GM19467 (cell line): ENCODE results near the gene NELL2.

Experiments
- ATAC-seq: cut with Tn5 transposase; IDR thresholded peaks from one replicate; pipeline ENCODE4 v1.9.1; 2021; ENCODE audit warnings: mild to moderate bottlenecking, moderate library complexity; ENCODE audit not compliant: unreplicated experiment

Gene NELL2

DNA sequence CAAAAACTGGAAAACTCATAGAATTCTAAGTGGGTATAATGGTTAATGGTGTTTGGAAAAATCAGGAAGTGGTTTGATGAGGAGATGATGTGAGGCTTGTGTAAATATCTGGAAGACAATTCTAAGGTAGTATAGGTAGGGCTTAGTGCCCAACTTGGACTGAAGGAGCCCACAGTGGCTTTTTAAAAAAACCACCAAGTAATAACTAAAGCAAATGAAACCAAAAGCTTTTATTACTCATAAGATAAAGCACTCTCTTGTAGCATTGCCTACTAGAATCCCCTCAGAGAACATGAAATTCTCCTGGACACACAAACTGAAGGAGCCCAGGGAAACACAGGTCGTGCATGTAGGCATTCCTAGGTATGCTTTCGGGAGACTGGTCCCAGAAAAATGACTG lies 324.5 kb downstream of the NELL2 start:
- ATAC-seq: no peak

GRCh38 chr12:44550377-44550776 lies 325.7 kb downstream of the NELL2 start:
- no peak for ATAC-seq

- no peak for ATAC-seq
These were observed 330.1 kb downstream of the NELL2 start for GRCh38 chr12:44546060-44546459.

DNA sequence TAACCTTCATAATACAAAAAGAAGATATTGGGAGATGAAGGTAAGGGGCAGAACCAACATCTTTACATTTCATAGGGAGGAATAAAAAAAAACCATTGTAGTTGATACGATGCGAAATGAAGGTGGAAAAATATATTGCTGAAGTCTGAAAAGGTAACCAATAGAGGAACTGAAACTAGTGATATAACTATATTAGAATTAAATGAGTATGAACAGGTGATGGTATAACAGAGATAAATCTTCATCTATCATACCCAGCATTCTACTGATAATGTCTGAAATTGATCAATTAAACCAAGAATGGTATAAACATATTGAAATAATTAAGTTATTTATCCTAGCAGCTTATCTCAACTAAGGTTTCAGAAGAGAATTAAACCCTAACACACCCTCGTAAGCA lies 332.1 kb downstream of the NELL2 start:
- no peak for ATAC-seq

- ATAC-seq: no peak
These were observed 333.4 kb downstream of the NELL2 start for GRCh38 chr12:44542716-44543115.

- ATAC-seq: no peak
These were observed 338.8 kb downstream of the NELL2 start for GRCh38 chr12:44537354-44537753.

GRCh38 chr12:44532940-44533339 lies 343.2 kb downstream of the NELL2 start:
- no peak for ATAC-seq

DNA sequence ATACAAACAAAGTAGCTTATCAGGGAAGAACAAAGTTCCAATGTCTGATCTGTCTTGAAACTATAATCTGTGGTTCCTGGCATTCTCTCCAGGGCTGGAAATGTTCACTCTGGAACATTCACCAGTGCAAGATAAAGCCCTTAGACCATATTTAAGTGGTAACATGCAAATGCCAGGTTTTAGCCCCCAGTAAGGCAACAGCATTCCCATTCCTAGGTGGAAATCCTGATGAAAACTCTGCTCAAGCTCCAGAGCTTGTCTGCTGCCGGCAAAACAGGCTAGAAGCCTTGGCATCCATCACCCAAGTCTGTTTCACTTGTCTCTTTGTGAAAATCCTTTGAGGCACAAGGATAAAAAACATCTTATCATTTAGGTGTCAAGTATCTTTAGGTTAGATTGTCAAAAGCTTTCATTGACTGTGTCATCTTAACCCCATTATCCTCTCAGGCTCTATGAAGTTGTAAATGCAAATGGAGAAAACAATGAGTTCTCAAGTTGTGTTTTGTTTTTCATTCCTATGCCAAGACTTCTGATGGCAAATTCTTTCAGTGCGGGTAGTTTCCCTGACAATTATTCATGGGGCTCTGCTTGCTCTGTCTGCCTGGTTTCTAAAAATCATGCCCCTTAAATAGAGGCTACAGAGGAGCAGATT lies 344.7 kb downstream of the NELL2 start:
- ATAC-seq: no peak

DNA sequence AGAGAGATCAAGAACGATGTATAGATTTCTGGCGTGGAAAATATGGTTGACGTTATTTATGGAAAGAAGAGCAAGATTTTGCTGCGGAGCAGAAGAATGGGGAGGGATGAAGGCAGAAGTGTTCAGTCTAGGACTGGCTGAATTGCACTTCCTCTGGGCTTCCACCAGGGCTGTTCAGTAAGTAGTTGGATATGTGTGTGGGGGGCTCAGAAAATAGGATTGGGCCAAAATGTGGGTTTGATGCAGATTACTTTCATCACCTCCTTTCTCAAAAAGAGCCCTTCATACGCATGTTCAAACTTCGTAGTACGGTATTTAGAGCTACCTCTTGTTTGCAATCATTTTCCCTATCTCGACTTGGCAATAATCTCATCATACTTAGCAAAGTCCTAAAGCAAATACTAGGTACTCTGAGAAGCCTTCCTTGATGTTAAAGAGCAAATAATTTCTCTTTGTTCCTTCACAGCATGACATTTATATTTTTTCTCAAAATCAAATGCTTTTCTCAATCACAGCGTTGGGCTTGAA lies 349.4 kb downstream of the NELL2 start:
- no peak for ATAC-seq

GRCh38 chr12:44525806-44526654 lies 350.1 kb downstream of the NELL2 start:
- no peak for ATAC-seq

GRCh38 chr12:44523828-44524227 lies 352.3 kb downstream of the NELL2 start:
- no peak for ATAC-seq

GRCh38 chr12:44521702-44522101 lies 354.4 kb downstream of the NELL2 start:
- no peak for ATAC-seq

GRCh38 chr12:44519931-44520330 lies 356.2 kb downstream of the NELL2 start:
- no peak for ATAC-seq

DNA sequence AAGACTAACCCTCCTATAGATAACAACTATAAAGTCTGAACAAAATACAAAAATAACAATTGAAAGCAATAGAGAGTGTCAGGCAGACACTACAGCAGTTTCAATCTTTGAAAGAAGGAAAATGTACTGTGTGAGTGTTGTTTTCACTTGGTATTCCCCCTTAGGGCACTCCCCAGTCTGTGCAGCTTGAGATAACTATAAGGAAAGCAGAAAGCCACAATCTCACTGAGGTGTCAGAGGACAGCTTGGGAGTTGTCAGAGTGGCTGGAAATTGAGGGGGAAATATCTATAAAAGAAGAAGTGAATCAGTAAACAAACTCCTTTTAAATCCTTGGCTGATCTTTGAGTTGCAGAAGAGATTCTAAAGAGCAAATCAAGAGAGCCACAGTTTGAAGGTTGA lies 364.8 kb downstream of the NELL2 start:
- ATAC-seq: no peak

GRCh38 chr12:44510510-44510909 lies 365.6 kb downstream of the NELL2 start:
- no peak for ATAC-seq

GRCh38 chr12:44510076-44510475 lies 366.0 kb downstream of the NELL2 start:
- no peak for ATAC-seq

DNA sequence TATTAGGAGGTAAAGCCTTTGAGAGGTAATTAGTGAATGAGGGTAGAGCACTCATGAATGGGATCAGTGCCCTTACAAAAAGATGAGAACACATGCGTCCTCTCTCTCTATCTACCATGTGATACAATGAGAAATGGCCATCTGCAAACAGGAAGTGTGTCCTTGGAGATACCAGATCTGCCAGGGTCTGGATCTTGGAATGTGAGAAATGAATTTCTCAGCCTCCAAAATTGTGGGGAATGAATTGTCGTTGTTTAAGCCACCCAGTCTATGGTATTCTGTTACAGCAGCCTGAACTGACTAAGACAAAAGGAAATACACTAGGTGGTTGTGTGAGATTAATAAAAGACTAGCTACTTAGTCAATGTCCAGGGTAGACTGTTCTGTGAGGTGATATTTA lies 366.6 kb downstream of the NELL2 start:
- ATAC-seq: no peak

- no peak for ATAC-seq
These were observed 368.7 kb downstream of the NELL2 start for GRCh38 chr12:44507461-44507860.

DNA sequence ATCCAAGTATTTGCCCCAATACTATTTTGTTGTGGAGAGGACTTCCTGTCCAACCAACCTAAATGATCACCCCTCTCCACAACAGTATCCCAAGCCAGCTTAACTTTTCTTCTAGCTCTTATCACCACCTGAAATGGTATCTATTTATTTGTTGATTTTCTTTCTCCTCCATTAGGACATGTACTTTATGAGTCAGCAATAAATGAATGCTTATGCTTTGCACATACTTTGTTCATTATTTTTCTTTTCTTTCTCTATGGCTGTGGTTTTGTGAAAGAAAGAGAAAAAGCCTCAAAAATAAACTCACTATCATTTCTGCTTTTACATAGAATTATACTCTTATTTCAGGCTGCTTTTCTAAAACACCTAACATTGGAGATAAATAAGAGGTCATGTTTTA lies 371.3 kb downstream of the NELL2 start:
- no peak for ATAC-seq

DNA sequence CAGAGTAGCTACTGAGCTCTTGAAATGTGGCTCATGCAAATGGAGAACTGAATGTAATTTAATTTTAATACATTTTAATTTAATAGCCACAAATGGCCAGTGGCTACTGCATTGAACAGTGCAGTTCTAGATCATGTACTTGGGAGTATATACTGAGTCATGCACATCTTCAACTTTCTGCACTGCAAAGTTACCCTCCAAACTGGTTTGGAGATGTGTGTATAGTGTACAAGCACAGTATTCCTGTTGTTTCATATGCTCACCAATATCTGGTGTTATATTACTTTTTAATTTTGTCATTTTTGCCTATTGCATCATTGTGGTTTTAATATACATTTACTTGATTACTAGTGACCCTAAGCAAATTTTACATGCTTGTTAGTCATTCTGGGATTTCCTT lies 372.8 kb downstream of the NELL2 start:
- no peak for ATAC-seq

DNA sequence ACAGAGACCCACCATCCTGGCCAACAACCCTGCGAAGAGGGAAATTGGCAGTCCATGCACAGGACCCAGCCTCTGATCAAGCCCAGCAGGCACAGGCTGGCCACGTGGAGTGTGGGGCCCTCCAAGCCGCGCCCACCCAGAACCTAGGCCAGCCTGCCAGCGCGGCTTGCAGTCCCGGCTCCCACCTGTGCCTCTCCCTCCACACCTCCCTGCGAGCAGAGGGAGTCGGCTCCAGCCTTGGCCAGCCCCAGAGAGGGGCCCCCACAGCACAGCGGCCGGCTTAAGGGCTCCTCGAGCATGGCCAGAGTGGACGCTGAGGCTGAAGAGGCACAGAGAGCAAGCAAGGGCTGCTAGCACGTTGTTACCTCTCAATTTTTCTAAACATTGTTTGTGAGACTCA lies 373.4 kb downstream of the NELL2 start:
- no peak for ATAC-seq

DNA sequence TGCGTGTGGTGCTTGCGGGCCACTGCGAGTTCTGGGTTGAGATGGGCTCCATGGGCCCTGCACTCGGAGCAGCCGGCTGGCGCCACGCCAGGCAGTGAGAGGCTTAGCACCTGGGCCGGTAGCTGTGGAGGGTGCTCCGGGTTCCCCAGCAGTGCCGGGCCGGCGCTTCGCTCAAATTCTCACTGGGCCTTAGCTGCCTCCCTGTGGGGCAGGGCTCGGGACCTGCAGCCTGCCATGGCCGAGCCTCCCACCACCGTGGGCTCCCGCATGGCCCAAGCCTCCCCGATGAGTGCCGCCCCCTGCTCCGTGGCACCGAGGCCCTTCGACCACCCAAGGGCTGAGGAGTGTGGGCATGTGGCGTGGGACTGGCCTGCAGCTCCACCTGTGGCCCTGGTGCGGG lies 375.7 kb downstream of the NELL2 start:
- ATAC-seq: no peak
